ENCODE results near the gene VAV1. TPM values are rescaled to one million over a fixed set of nuclear protein-coding genes. Genes with fewer than 3 reads are reported as not detected.

The VAV1 gene
- total RNA-seq, 2 donors from 2014 or later, result 7.6 to 12.2 TPM

GRCh38 chr19:6851359-6851758 is 78.9 kb downstream of the VAV1 start:
- Histone ChIP-seq H3K27me3 (replicated peaks; ENCODE audit: insufficient read depth) (no peaks in the 10 kb centered on the region), H3K4me3 (no peak overlapping the region), H3K9me3 (no peaks in the 10 kb centered on the region), H3K4me1 (ENCODE audit: control insufficient read depth in 1 of 2, low read depth in 2 of 2) (no peaks in the 10 kb centered on the region), H3K27ac (no peak overlapping the region), H3K36me3 (no peaks in the 10 kb centered on the region)
- DNase-seq (ENCODE audit: low spot score) (no peak), ATAC-seq (ENCODE audit: insufficient number of reproducible peaks, low FRiP score, low read depth) (no peak)
- TF ChIP-seq, protein P1, sequence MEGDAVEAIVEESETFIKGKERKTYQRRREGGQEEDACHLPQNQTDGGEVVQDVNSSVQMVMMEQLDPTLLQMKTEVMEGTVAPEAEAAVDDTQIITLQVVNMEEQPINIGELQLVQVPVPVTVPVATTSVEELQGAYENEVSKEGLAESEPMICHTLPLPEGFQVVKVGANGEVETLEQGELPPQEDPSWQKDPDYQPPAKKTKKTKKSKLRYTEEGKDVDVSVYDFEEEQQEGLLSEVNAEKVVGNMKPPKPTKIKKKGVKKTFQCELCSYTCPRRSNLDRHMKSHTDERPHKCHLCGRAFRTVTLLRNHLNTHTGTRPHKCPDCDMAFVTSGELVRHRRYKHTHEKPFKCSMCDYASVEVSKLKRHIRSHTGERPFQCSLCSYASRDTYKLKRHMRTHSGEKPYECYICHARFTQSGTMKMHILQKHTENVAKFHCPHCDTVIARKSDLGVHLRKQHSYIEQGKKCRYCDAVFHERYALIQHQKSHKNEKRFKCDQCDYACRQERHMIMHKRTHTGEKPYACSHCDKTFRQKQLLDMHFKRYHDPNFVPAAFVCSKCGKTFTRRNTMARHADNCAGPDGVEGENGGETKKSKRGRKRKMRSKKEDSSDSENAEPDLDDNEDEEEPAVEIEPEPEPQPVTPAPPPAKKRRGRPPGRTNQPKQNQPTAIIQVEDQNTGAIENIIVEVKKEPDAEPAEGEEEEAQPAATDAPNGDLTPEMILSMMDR (IDR thresholded peaks at IDR 0.05), result no peak

GRCh38 chr19:6852001-6852400 is 79.5 kb downstream of the VAV1 start:
- H3K27ac ChIP-seq, result no peak overlapping the region
- no peaks in the 10 kb centered on the region for H3K9me3 ChIP-seq
- no peaks in the 10 kb centered on the region for H3K36me3 ChIP-seq
- no peaks in the 10 kb centered on the region for H3K27me3 ChIP-seq (replicated peaks; ENCODE audit: insufficient read depth)
- TF ChIP-seq, protein P1 (IDR thresholded peaks at IDR 0.05), result no peak
- no peak overlapping the region for H3K4me3 ChIP-seq
- no peak for DNase-seq (ENCODE audit: low spot score)
- ATAC-seq (ENCODE audit: insufficient number of reproducible peaks, low FRiP score, low read depth), result no peak
- no peaks in the 10 kb centered on the region for H3K4me1 ChIP-seq (ENCODE audit: control insufficient read depth in 1 of 2, low read depth in 2 of 2)

DNA sequence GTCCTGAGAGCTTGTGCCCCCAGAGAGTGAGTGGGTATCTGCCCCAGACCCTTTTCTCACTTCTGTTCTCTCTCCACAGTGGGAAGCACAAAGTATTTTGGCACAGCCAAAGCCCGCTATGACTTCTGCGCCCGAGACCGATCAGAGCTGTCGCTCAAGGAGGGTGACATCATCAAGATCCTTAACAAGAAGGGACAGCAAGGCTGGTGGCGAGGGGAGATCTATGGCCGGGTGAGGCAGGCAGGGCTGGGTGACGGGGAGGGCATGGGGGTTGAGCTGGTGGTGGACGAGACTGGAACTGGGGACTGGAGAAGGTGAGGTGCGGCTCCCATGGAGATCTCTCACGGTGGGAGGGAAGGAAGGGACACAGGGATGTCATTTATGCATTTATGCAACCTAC is 81.4 kb downstream of the VAV1 start:
- no peak for ATAC-seq (ENCODE audit: insufficient number of reproducible peaks, low FRiP score, low read depth)
- H3K36me3 ChIP-seq, result no peaks in the 10 kb centered on the region

DNA sequence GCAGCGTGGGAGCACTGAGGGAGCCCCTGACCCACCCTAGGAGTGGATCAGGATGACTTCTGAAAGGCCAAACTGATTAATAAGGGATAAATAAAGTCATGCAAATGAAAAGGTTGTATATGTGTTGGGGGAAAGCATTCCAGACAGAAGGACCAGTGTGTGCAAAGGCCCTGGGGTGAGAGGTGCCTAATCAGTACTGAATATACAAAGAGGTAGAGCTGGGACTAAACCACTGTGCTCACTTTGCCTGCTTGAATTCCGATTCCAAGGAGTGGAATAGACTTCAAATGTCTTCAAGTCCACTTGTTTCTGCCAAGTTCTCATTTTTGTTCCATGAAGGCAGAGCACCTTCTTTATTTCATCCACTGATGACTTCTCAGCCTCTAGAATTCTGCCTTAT is 82.2 kb downstream of the VAV1 start:
- Histone ChIP-seq H3K27me3 (replicated peaks; ENCODE audit: insufficient read depth) (no peaks in the 10 kb centered on the region), H3K4me1 (ENCODE audit: control insufficient read depth in 1 of 2, low read depth in 2 of 2) (no peaks in the 10 kb centered on the region), H3K4me3 (no peak overlapping the region), H3K9me3 (no peaks in the 10 kb centered on the region), H3K36me3 (no peaks in the 10 kb centered on the region), H3K27ac (no peak overlapping the region)
- DNase-seq (ENCODE audit: low spot score) (no peak), ATAC-seq (ENCODE audit: insufficient number of reproducible peaks, low FRiP score, low read depth) (no peak)
- TF ChIP-seq, protein P1 (IDR thresholded peaks at IDR 0.05), result no peak

More for the DNA sequence above, 81.4 kb downstream of the VAV1 start:
- Histone ChIP-seq H3K27me3 (replicated peaks; ENCODE audit: insufficient read depth) (no peaks in the 10 kb centered on the region), H3K27ac (no peak overlapping the region), H3K9me3 (no peaks in the 10 kb centered on the region), H3K4me1 (ENCODE audit: control insufficient read depth in 1 of 2, low read depth in 2 of 2) (no peaks in the 10 kb centered on the region), H3K4me3 (no peak overlapping the region)
- DNase-seq (ENCODE audit: low spot score), result no peak
- TF ChIP-seq, protein P1 (IDR thresholded peaks at IDR 0.05), result no peak

DNA sequence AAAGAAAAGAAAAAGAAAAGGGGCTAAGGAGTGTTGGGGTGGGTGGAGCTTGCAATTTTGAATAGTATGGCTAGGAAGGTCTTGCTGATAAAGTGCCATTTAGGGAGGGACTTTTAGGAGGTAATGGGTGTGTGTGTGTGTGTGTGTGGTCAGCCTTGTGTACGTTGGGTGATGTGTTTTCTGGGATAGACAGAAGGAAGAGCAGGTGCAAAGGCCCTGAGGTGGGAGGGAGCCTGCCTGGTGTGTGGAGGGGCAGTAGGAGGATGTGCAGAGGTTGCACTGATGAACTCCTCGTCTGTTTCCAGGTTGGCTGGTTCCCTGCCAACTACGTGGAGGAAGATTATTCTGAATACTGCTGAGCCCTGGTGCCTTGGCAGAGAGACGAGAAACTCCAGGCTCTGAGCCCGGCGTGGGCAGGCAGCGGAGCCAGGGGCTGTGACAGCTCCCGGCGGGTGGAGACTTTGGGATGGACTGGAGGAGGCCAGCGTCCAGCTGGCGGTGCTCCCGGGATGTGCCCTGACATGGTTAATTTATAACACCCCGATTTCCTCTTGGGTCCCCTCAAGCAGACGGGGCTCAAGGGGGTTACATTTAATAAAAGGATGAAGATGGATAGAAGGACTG is 84.4 kb downstream of the VAV1 start:
- ATAC-seq (ENCODE audit: insufficient number of reproducible peaks, low FRiP score, low read depth), result no peak
- TF ChIP-seq, protein P1 (IDR thresholded peaks at IDR 0.05), result no peak
- Histone ChIP-seq H3K27me3 (replicated peaks; ENCODE audit: insufficient read depth) (no peaks in the 10 kb centered on the region), H3K4me1 (ENCODE audit: control insufficient read depth in 1 of 2, low read depth in 2 of 2) (no peaks in the 10 kb centered on the region), H3K4me3 (no peak overlapping the region), H3K27ac (no peak overlapping the region), H3K36me3 (no peaks in the 10 kb centered on the region), H3K9me3 (no peaks in the 10 kb centered on the region)
- DNase-seq (ENCODE audit: low spot score), result no peak
